ENCODE measurements around the gene ANKRD31.

Gene ANKRD31

GRCh38 chr5:75245023-75245422 lies 8.3 kb upstream of the ANKRD31 start:
- no peak for TF ChIP-seq ARNTL (CRISPR knock-in tag; IDR thresholded peaks at IDR 0.05; ENCODE audit: borderline replicate concordance, low read depth)
- TF ChIP-seq BACH2 (CRISPR knock-in tag; IDR thresholded peaks at IDR 0.05; ENCODE audit: borderline replicate concordance), result no peak
- TF ChIP-seq ZFP3 (CRISPR knock-in tag; IDR thresholded peaks at IDR 0.05), result no peak
- TF ChIP-seq, protein P1, sequence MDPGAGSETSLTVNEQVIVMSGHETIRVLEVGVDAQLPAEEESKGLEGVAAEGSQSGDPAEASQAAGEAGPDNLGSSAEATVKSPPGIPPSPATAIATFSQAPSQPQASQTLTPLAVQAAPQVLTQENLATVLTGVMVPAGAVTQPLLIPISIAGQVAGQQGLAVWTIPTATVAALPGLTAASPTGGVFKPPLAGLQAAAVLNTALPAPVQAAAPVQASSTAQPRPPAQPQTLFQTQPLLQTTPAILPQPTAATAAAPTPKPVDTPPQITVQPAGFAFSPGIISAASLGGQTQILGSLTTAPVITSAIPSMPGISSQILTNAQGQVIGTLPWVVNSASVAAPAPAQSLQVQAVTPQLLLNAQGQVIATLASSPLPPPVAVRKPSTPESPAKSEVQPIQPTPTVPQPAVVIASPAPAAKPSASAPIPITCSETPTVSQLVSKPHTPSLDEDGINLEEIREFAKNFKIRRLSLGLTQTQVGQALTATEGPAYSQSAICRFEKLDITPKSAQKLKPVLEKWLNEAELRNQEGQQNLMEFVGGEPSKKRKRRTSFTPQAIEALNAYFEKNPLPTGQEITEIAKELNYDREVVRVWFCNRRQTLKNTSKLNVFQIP (CRISPR knock-in tag; IDR thresholded peaks at IDR 0.05; ENCODE audit: borderline replicate concordance, low read depth), result no peak
- no peak for TF ChIP-seq OSR1 (CRISPR knock-in tag; IDR thresholded peaks at IDR 0.05)
- no peak for TF ChIP-seq CSDC2 (CRISPR knock-in tag; IDR thresholded peaks at IDR 0.05)
- TF ChIP-seq GLIS3 (CRISPR knock-in tag; IDR thresholded peaks at IDR 0.05), result no peak
- TF ChIP-seq ISL1 (CRISPR knock-in tag; IDR thresholded peaks at IDR 0.05), result no peak
- no peak for TF ChIP-seq RARB (CRISPR knock-in tag; IDR thresholded peaks at IDR 0.05)
- no peak for TF ChIP-seq ESRRG (CRISPR knock-in tag; IDR thresholded peaks at IDR 0.05)
- TF ChIP-seq ZNF8 (CRISPR knock-in tag; IDR thresholded peaks at IDR 0.05), result no peak
- TF ChIP-seq, protein P2, sequence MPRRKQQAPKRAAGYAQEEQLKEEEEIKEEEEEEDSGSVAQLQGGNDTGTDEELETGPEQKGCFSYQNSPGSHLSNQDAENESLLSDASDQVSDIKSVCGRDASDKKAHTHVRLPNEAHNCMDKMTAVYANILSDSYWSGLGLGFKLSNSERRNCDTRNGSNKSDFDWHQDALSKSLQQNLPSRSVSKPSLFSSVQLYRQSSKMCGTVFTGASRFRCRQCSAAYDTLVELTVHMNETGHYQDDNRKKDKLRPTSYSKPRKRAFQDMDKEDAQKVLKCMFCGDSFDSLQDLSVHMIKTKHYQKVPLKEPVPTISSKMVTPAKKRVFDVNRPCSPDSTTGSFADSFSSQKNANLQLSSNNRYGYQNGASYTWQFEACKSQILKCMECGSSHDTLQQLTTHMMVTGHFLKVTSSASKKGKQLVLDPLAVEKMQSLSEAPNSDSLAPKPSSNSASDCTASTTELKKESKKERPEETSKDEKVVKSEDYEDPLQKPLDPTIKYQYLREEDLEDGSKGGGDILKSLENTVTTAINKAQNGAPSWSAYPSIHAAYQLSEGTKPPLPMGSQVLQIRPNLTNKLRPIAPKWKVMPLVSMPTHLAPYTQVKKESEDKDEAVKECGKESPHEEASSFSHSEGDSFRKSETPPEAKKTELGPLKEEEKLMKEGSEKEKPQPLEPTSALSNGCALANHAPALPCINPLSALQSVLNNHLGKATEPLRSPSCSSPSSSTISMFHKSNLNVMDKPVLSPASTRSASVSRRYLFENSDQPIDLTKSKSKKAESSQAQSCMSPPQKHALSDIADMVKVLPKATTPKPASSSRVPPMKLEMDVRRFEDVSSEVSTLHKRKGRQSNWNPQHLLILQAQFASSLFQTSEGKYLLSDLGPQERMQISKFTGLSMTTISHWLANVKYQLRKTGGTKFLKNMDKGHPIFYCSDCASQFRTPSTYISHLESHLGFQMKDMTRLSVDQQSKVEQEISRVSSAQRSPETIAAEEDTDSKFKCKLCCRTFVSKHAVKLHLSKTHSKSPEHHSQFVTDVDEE (CRISPR knock-in tag; IDR thresholded peaks at IDR 0.05), result no peak
- TF ChIP-seq, protein P3, sequence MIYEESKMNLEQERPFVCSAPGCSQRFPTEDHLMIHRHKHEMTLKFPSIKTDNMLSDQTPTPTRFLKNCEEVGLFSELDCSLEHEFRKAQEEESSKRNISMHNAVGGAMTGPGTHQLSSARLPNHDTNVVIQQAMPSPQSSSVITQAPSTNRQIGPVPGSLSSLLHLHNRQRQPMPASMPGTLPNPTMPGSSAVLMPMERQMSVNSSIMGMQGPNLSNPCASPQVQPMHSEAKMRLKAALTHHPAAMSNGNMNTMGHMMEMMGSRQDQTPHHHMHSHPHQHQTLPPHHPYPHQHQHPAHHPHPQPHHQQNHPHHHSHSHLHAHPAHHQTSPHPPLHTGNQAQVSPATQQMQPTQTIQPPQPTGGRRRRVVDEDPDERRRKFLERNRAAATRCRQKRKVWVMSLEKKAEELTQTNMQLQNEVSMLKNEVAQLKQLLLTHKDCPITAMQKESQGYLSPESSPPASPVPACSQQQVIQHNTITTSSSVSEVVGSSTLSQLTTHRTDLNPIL (CRISPR knock-in tag; IDR thresholded peaks at IDR 0.05; ENCODE audit: low read depth), result no peak
- no peak for TF ChIP-seq TCF4 (CRISPR knock-in tag; IDR thresholded peaks at IDR 0.05; ENCODE audit: borderline replicate concordance)
- no peak for TF ChIP-seq ZFP30 (CRISPR knock-in tag; IDR thresholded peaks at IDR 0.05)
- no peak for TF ChIP-seq SNAI2 (CRISPR knock-in tag; IDR thresholded peaks at IDR 0.05)
- no peak for TF ChIP-seq ZC3H10 (CRISPR knock-in tag; IDR thresholded peaks at IDR 0.05)
- no peak for ATAC-seq

DNA sequence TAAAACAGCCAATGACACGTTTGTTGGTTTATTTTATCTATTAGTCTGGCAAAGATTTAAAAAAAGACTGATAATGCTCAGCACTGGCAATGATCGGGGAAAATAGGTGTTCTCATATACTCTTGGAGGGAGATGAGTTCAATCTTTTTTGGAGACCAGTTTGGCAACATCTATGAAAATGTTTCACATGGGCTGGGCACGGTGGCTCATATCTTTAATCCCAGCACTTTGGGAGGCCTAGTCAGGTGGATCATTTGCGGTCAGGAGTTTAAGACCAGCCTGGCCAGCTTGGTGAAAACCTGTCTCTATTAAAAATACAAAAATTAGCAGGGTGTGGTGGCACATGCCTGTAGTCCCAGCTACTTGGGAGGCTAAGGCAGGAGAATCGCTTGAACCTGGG lies 6.8 kb upstream of the ANKRD31 start:
- no peak for ATAC-seq
- no peak for TF ChIP-seq ZFP3 (CRISPR knock-in tag; IDR thresholded peaks at IDR 0.05)
- TF ChIP-seq, protein P4, sequence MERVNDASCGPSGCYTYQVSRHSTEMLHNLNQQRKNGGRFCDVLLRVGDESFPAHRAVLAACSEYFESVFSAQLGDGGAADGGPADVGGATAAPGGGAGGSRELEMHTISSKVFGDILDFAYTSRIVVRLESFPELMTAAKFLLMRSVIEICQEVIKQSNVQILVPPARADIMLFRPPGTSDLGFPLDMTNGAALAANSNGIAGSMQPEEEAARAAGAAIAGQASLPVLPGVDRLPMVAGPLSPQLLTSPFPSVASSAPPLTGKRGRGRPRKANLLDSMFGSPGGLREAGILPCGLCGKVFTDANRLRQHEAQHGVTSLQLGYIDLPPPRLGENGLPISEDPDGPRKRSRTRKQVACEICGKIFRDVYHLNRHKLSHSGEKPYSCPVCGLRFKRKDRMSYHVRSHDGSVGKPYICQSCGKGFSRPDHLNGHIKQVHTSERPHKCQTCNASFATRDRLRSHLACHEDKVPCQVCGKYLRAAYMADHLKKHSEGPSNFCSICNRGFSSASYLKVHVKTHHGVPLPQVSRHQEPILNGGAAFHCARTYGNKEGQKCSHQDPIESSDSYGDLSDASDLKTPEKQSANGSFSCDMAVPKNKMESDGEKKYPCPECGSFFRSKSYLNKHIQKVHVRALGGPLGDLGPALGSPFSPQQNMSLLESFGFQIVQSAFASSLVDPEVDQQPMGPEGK (CRISPR knock-in tag; IDR thresholded peaks at IDR 0.05; ENCODE audit: borderline replicate concordance), result no peak
- TF ChIP-seq RARB (CRISPR knock-in tag; IDR thresholded peaks at IDR 0.05), result no peak
- no peak for TF ChIP-seq TCF4 (CRISPR knock-in tag; IDR thresholded peaks at IDR 0.05; ENCODE audit: borderline replicate concordance)
- no peak for TF ChIP-seq OSR1 (CRISPR knock-in tag; IDR thresholded peaks at IDR 0.05)
- no peak for TF ChIP-seq ISL1 (CRISPR knock-in tag; IDR thresholded peaks at IDR 0.05)
- no peak for TF ChIP-seq ZNF8 (CRISPR knock-in tag; IDR thresholded peaks at IDR 0.05)
- no peak for TF ChIP-seq CSDC2 (CRISPR knock-in tag; IDR thresholded peaks at IDR 0.05)
- TF ChIP-seq, protein P1 (CRISPR knock-in tag; IDR thresholded peaks at IDR 0.05; ENCODE audit: borderline replicate concordance, low read depth), result no peak
- no peak for TF ChIP-seq ESRRG (CRISPR knock-in tag; IDR thresholded peaks at IDR 0.05)
- no peak for TF ChIP-seq GLIS3 (CRISPR knock-in tag; IDR thresholded peaks at IDR 0.05)
- no peak for TF ChIP-seq SNAI2 (CRISPR knock-in tag; IDR thresholded peaks at IDR 0.05)

DNA sequence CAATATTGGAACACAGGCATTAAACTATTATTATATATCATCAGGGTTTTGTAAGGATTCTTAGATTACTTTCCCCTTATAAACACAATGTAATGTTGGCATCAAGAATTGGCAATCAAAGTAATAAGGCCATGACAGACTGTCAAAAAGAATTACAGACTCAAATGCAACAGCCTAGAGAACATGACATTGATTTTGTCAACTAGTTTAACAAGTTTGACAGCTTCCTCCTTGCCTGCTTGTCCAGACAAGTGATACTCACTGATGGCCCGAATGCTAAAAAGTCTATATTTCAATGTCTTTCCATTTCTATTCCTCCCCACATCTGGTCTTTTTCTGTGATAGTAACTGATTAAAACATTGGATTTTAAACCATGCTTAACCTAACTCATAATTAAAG lies 6.4 kb upstream of the ANKRD31 start:
- TF ChIP-seq TOX (CRISPR knock-in tag; IDR thresholded peaks at IDR 0.05; ENCODE audit: borderline replicate concordance) (no peak), ZNF565 (CRISPR knock-in tag; conservative IDR thresholded peaks at IDR 0.05; ENCODE audit: low read depth) (no peak), ISL1 (CRISPR knock-in tag; IDR thresholded peaks at IDR 0.05) (no peak), CSDC2 (CRISPR knock-in tag; IDR thresholded peaks at IDR 0.05) (no peak), OSR1 (CRISPR knock-in tag; IDR thresholded peaks at IDR 0.05) (no peak), SNAI2 (CRISPR knock-in tag; IDR thresholded peaks at IDR 0.05) (no peak), TCF4 (CRISPR knock-in tag; IDR thresholded peaks at IDR 0.05; ENCODE audit: borderline replicate concordance) (no peak), ZNF70 (CRISPR knock-in tag; IDR thresholded peaks at IDR 0.05) (no peak), ARNTL (CRISPR knock-in tag; IDR thresholded peaks at IDR 0.05; ENCODE audit: borderline replicate concordance, low read depth) (no peak), ZC3H10 (CRISPR knock-in tag; IDR thresholded peaks at IDR 0.05) (no peak), RARB (CRISPR knock-in tag; IDR thresholded peaks at IDR 0.05) (no peak), ESRRG (CRISPR knock-in tag; IDR thresholded peaks at IDR 0.05) (no peak)
- TF ChIP-seq, protein P2 (CRISPR knock-in tag; IDR thresholded peaks at IDR 0.05), result no peak
- TF ChIP-seq, protein P3 (CRISPR knock-in tag; IDR thresholded peaks at IDR 0.05; ENCODE audit: low read depth), result no peak
- no peak for ATAC-seq
